WTC11 (cell line): ENCODE measurements around the gene METTL1. TPM values are rescaled to one million over a fixed set of nuclear protein-coding genes. Genes with fewer than 3 reads are reported as not detected.

Experiments
- ATAC-seq: fragments of 200-7000 bp; cut with Tn5 transposase; 2 replicates; pipeline ENCODE4 v1.10.0; 2021; ENCODE audit warnings: mild to moderate bottlenecking, moderate library complexity
- CTCF ChIA-PET: fragments of 300-600 bp; sonication (Branson Sonifier 250); formaldehyde crosslinking; loops from one replicate; lab custom pipeline; 2021; ENCODE audit warnings: antibody characterized with exemption; lab: Charles Lee
- POLR2A ChIA-PET: fragments of 350-600 bp; sonication (Branson Sonifier 250); formaldehyde crosslinking; loops from one replicate; lab custom pipeline; 2021; ENCODE audit warnings: antibody characterized with exemption; lab: Charles Lee
- DNase-seq: peaks from one replicate; pipeline ENCODE4 v3.0.0; 2021; ENCODE audit warnings: low spot score
- H3K27ac Mint-ChIP-seq: 2 replicates; pipeline ENCODE4 v1.8.0; 2021; ENCODE audit warnings: mixed read lengths
- H3K27me3 Mint-ChIP-seq: 2 replicates; pipeline ENCODE4 v1.8.0; 2021; ENCODE audit warnings: low read depth, mild to moderate bottlenecking, moderate library complexity, mixed read lengths
- H3K36me3 Mint-ChIP-seq: 2 replicates; pipeline ENCODE4 v1.8.0; 2021; ENCODE audit warnings: mixed read lengths
- H3K4me1 Mint-ChIP-seq: 2 replicates; pipeline ENCODE4 v1.8.0; 2022; ENCODE audit warnings: mixed read lengths
- H3K4me3 Mint-ChIP-seq: 2 replicates; pipeline ENCODE4 v1.8.0; 2021; ENCODE audit warnings: mild to moderate bottlenecking, moderate library complexity, mixed read lengths
- H3K9me3 Mint-ChIP-seq: 2 replicates; pipeline ENCODE4 v1.8.0; 2021; ENCODE audit warnings: mixed read lengths
- ETV6 ChIP-seq: sonication (generic); formaldehyde crosslinking; IDR thresholded peaks from 2 replicates; pipeline ENCODE4 v1.8.1; 2022; ENCODE audit warnings: mild to moderate bottlenecking, missing genetic modification reagents
- FOXJ3 ChIP-seq: sonication (generic); formaldehyde crosslinking; IDR thresholded peaks from 2 replicates; pipeline ENCODE4 v1.9.0; 2021; ENCODE audit warnings: missing genetic modification reagents, mild to moderate bottlenecking, borderline replicate concordance
- GABPB1 ChIP-seq: sonication (generic); formaldehyde crosslinking; IDR thresholded peaks from 2 replicates; pipeline ENCODE4 v1.8.1; 2023; ENCODE audit warnings: mild to moderate bottlenecking, missing genetic modification reagents
- GTF2I ChIP-seq: fragments of 250-450 bp; sonication (Bioruptor Pico); conservative IDR thresholded peaks from 2 replicates; pipeline ENCODE4 v1.4.0; 2021; ENCODE audit warnings: mild to moderate bottlenecking
- JUN ChIP-seq: sonication (generic); formaldehyde crosslinking; IDR thresholded peaks from 2 replicates; pipeline ENCODE4 v1.8.0; 2023; ENCODE audit warnings: mild to moderate bottlenecking, missing genetic modification reagents
- RELA ChIP-seq: sonication (generic); formaldehyde crosslinking; IDR thresholded peaks from 2 replicates; pipeline ENCODE4 v1.8.1; 2022; ENCODE audit warnings: missing genetic modification reagents, mild to moderate bottlenecking, borderline replicate concordance
- RORB ChIP-seq: fragments of 250-450 bp; sonication (Bioruptor Pico); IDR thresholded peaks from 2 replicates; pipeline ENCODE4 v1.9.0; 2021; ENCODE audit warnings: mild to moderate bottlenecking
- SMAD4 ChIP-seq: sonication (generic); formaldehyde crosslinking; IDR thresholded peaks from 2 replicates; pipeline ENCODE4 v1.8.0; 2022; ENCODE audit warnings: mild to moderate bottlenecking, missing genetic modification reagents
- ZNF263 ChIP-seq: sonication (generic); formaldehyde crosslinking; IDR thresholded peaks from 2 replicates; pipeline ENCODE4 v1.8.1; 2022; ENCODE audit warnings: low read depth, mild to moderate bottlenecking, moderate library complexity, missing genetic modification reagents
- total RNA-seq: library from RNA; stranded (reverse); gene quantifications from 3 replicates; pipeline ENCODE4 v1.2.3, GENCODE V29; 2021
- TF ChIP-seq, protein P1 (sequence below): fragments of 200-600 bp; IDR thresholded peaks from 2 replicates; pipeline ENCODE4 v1.8.0; 2022; ENCODE audit warnings: antibody characterized with exemption
- TF ChIP-seq, protein P2 (sequence below): sonication (generic); formaldehyde crosslinking; IDR thresholded peaks from 2 replicates; pipeline ENCODE4 v1.8.1; 2023; ENCODE audit warnings: mild to moderate bottlenecking, missing genetic modification reagents
- TF ChIP-seq, protein P3 (sequence below): sonication (generic); formaldehyde crosslinking; IDR thresholded peaks from 2 replicates; pipeline ENCODE4 v1.8.1; 2023; ENCODE audit warnings: mild to moderate bottlenecking, missing genetic modification reagents, moderate library complexity
- TF ChIP-seq, protein P4 (sequence below): fragments of 250-450 bp; sonication (Bioruptor Pico); IDR thresholded peaks from 2 replicates; pipeline ENCODE4 v2.1.2; 2022; ENCODE audit warnings: mild to moderate bottlenecking, moderate library complexity
- TF ChIP-seq, protein P5 (sequence below): fragments of 250-450 bp; sonication (Bioruptor Pico); IDR thresholded peaks from 2 replicates; pipeline ENCODE4 v1.9.0; 2021; ENCODE audit warnings: mild to moderate bottlenecking
- TF ChIP-seq, protein P6 (sequence below): sonication (generic); formaldehyde crosslinking; IDR thresholded peaks from 2 replicates; pipeline ENCODE4 v1.8.0; 2023; ENCODE audit warnings: mild to moderate bottlenecking, missing genetic modification reagents
- TF ChIP-seq, protein P7 (sequence below): sonication (generic); formaldehyde crosslinking; IDR thresholded peaks from 2 replicates; pipeline ENCODE4 v1.8.0; 2022; ENCODE audit warnings: mild to moderate bottlenecking, missing genetic modification reagents

The METTL1 gene
- total RNA-seq, 1 experiment from 2014 or later: 25.5 TPM

DNA sequence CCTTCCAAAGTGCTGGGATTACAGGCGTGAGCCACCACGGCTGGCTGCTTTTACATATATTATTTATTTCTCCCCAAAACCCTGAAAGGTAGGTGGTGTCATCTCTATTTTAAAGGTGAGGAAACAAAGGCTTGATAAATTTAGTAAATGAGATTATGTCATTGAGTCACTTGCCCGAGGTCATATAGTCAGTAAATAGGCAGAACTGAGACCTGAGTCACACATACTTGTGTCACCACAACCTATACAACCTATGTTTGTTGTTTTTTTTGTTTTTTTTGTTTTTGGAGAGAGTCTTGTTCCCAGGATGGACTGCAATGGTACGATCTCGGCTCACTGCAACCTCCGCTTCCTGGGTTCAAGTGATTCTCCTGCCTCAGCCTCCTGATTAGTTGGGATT, 23.4 kb upstream of the METTL1 start:
- no peak overlapping the region for H3K27ac Mint-ChIP-seq
- CTCF ChIA-PET: interaction anchor here (2.2 kb wide), 1 partner anchor 8 kb away, joined by 10 read pairs; no protein-coding TSS in a partner anchor
- TF ChIP-seq, protein P1, sequence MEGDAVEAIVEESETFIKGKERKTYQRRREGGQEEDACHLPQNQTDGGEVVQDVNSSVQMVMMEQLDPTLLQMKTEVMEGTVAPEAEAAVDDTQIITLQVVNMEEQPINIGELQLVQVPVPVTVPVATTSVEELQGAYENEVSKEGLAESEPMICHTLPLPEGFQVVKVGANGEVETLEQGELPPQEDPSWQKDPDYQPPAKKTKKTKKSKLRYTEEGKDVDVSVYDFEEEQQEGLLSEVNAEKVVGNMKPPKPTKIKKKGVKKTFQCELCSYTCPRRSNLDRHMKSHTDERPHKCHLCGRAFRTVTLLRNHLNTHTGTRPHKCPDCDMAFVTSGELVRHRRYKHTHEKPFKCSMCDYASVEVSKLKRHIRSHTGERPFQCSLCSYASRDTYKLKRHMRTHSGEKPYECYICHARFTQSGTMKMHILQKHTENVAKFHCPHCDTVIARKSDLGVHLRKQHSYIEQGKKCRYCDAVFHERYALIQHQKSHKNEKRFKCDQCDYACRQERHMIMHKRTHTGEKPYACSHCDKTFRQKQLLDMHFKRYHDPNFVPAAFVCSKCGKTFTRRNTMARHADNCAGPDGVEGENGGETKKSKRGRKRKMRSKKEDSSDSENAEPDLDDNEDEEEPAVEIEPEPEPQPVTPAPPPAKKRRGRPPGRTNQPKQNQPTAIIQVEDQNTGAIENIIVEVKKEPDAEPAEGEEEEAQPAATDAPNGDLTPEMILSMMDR: no peak
- TF ChIP-seq JUN (CRISPR knock-in tag): no peak
- TF ChIP-seq, protein P2, sequence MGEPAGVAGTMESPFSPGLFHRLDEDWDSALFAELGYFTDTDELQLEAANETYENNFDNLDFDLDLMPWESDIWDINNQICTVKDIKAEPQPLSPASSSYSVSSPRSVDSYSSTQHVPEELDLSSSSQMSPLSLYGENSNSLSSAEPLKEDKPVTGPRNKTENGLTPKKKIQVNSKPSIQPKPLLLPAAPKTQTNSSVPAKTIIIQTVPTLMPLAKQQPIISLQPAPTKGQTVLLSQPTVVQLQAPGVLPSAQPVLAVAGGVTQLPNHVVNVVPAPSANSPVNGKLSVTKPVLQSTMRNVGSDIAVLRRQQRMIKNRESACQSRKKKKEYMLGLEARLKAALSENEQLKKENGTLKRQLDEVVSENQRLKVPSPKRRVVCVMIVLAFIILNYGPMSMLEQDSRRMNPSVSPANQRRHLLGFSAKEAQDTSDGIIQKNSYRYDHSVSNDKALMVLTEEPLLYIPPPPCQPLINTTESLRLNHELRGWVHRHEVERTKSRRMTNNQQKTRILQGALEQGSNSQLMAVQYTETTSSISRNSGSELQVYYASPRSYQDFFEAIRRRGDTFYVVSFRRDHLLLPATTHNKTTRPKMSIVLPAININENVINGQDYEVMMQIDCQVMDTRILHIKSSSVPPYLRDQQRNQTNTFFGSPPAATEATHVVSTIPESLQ: no peak
- TF ChIP-seq ZNF263: no peak
- no peak for TF ChIP-seq ETV6 (CRISPR knock-in tag)
- no peak for TF ChIP-seq RELA (CRISPR knock-in tag)
- no peak for TF ChIP-seq GABPB1 (CRISPR knock-in tag)
- TF ChIP-seq FOXJ3 (CRISPR knock-in tag): no peak
- H3K36me3 Mint-ChIP-seq: peaks cover 48% of the 10 kb centered on the region
- H3K27me3 Mint-ChIP-seq: no peaks in the 10 kb centered on the region
- H3K4me3 Mint-ChIP-seq: no peak overlapping the region
- ATAC-seq: no peak
- no peak for DNase-seq
- no peaks in the 10 kb centered on the region for H3K4me1 Mint-ChIP-seq
- POLR2A ChIA-PET: no interaction called here
- no peaks in the 10 kb centered on the region for H3K9me3 Mint-ChIP-seq

DNA sequence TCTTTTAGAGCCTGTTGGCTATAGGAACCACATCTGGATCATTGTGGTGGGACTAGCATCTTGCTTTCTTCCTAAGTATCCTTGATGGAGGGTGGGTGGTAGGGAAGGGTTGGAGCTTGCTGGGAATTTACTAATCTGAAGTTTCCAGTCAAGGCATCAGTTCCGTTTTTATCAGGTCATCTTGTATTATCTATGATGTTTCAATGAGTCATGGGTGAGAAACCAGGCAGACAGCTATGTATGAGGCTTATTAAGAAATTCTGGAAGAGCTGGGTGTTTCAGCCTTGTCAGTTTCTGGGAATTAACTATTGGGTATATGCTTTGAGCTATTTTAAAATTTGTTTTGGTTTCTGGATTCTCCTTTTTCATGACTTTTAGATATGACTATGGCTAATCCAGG, 22.0 kb upstream of the METTL1 start:
- Mint-ChIP-seq H3K9me3 (no peaks in the 10 kb centered on the region), H3K36me3 (peaks cover 57% of the 10 kb centered on the region), H3K27me3 (no peaks in the 10 kb centered on the region), H3K4me1 (no peaks in the 10 kb centered on the region), H3K4me3 (no peak overlapping the region), H3K27ac (no peak overlapping the region)
- TF ChIP-seq, protein P3, sequence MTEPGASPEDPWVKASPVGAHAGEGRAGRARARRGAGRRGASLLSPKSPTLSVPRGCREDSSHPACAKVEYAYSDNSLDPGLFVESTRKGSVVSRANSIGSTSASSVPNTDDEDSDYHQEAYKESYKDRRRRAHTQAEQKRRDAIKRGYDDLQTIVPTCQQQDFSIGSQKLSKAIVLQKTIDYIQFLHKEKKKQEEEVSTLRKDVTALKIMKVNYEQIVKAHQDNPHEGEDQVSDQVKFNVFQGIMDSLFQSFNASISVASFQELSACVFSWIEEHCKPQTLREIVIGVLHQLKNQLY (CRISPR knock-in tag): no peak
- no peak for TF ChIP-seq GTF2I (CRISPR knock-in tag)
- TF ChIP-seq, protein P4, sequence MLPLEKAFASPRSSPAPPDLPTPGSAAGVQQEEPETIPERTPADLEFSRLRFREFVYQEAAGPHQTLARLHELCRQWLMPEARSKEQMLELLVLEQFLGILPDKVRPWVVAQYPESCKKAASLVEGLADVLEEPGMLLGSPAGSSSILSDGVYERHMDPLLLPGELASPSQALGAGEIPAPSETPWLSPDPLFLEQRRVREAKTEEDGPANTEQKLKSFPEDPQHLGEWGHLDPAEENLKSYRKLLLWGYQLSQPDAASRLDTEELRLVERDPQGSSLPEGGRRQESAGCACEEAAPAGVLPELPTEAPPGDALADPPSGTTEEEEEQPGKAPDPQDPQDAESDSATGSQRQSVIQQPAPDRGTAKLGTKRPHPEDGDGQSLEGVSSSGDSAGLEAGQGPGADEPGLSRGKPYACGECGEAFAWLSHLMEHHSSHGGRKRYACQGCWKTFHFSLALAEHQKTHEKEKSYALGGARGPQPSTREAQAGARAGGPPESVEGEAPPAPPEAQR: no peak
- TF ChIP-seq, protein P5, sequence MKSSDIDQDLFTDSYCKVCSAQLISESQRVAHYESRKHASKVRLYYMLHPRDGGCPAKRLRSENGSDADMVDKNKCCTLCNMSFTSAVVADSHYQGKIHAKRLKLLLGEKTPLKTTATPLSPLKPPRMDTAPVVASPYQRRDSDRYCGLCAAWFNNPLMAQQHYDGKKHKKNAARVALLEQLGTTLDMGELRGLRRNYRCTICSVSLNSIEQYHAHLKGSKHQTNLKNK (CRISPR knock-in tag): no peak
- TF ChIP-seq SMAD4 (CRISPR knock-in tag): no peak
- TF ChIP-seq, protein P6, sequence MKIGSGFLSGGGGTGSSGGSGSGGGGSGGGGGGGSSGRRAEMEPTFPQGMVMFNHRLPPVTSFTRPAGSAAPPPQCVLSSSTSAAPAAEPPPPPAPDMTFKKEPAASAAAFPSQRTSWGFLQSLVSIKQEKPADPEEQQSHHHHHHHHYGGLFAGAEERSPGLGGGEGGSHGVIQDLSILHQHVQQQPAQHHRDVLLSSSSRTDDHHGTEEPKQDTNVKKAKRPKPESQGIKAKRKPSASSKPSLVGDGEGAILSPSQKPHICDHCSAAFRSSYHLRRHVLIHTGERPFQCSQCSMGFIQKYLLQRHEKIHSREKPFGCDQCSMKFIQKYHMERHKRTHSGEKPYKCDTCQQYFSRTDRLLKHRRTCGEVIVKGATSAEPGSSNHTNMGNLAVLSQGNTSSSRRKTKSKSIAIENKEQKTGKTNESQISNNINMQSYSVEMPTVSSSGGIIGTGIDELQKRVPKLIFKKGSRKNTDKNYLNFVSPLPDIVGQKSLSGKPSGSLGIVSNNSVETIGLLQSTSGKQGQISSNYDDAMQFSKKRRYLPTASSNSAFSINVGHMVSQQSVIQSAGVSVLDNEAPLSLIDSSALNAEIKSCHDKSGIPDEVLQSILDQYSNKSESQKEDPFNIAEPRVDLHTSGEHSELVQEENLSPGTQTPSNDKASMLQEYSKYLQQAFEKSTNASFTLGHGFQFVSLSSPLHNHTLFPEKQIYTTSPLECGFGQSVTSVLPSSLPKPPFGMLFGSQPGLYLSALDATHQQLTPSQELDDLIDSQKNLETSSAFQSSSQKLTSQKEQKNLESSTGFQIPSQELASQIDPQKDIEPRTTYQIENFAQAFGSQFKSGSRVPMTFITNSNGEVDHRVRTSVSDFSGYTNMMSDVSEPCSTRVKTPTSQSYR (CRISPR knock-in tag): no peak
- no peak for TF ChIP-seq GABPB1 (CRISPR knock-in tag)
- TF ChIP-seq, protein P7, sequence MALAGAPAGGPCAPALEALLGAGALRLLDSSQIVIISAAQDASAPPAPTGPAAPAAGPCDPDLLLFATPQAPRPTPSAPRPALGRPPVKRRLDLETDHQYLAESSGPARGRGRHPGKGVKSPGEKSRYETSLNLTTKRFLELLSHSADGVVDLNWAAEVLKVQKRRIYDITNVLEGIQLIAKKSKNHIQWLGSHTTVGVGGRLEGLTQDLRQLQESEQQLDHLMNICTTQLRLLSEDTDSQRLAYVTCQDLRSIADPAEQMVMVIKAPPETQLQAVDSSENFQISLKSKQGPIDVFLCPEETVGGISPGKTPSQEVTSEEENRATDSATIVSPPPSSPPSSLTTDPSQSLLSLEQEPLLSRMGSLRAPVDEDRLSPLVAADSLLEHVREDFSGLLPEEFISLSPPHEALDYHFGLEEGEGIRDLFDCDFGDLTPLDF (CRISPR knock-in tag): no peak
- TF ChIP-seq, protein P2: no peak
- TF ChIP-seq FOXJ3 (CRISPR knock-in tag): no peak
- TF ChIP-seq RORB (CRISPR knock-in tag): no peak
- CTCF ChIA-PET: interaction anchor here (1.0 to 2.2 kb wide), 3 partner anchors 9 to 37 kb away, joined by 3 to 10 read pairs (median 4); no protein-coding TSS in a partner anchor
- POLR2A ChIA-PET: no interaction called here
- ATAC-seq: no peak
- DNase-seq: no peak
